Peyer's patch (tissue), 4 donors: ENCODE measurements around the gene DLX6. TPM values are rescaled to one million over a fixed set of nuclear protein-coding genes. Genes with fewer than 3 reads are reported as not detected.

ENCODE experiments used
- DNase-seq, 3 donors: peaks; one replicate each; pipeline ENCODE4 v3.0.0-alpha.2; 2017 to 2019
- H3K27ac ChIP-seq, 4 donors: fragments of 200-600 bp; sonication (generic); one replicate each; pipeline ENCODE4 v1.5.1; 2016 to 2019
- H3K27me3 ChIP-seq, 2 donors: fragments of 200-600 bp; sonication (generic); one replicate each; pipeline ENCODE4 v1.5.1; 2019
- H3K36me3 ChIP-seq, 3 donors: fragments of 200-600 bp; sonication (generic); one replicate each; pipeline ENCODE4 v1.5.1; 2016 to 2019
- H3K4me1 ChIP-seq, 4 donors: fragments of 200-600 bp; sonication (generic); one replicate each; pipeline ENCODE4 v1.5.1; 2016 to 2019
- H3K4me3 ChIP-seq, 4 donors: fragments of 200-600 bp; sonication (generic); 1 replicate in 3 of 4; 2 replicates in 1 of 4; pipeline ENCODE4 v1.5.1; 2016 to 2019; ENCODE audit warnings: mild to moderate bottlenecking in 1 of 4
- H3K9me3 ChIP-seq, 4 donors: fragments of 200-600 bp; sonication (generic); one replicate each; pipeline ENCODE4 v1.5.1; 2016 to 2019; ENCODE audit warnings: mild to moderate bottlenecking in 1 of 4
- CTCF ChIP-seq, 6 experiments: fragments of 450-650 bp in 4 of 6; fragments of 200-600 bp in 2 of 6; sonication (generic) in 1 of 6; IDR thresholded peaks; one replicate each; pipeline ENCODE4 v1.5.1; 2017 to 2019; ENCODE audit warnings: antibody characterized with exemption in 6 of 6, mild to moderate bottlenecking in 3 of 6, moderate library complexity in 1 of 6
- POLR2A ChIP-seq, 2 donors: fragments of 450-650 bp; IDR thresholded peaks; one replicate each; pipeline ENCODE4 v1.5.1; 2017; ENCODE audit warnings: antibody characterized with exemption in 2 of 2, mild to moderate bottlenecking in 2 of 2, moderate library complexity in 2 of 2
- total RNA-seq, 4 donors: library from RNA; depleted of rRNA; stranded (reverse); fragments of >200 nt; gene quantifications; one replicate each; pipeline ENCODE4 v1.1.0, GENCODE V29; 2016

The DLX6 gene
- total RNA-seq, 4 donors from 2014 or later = not detected

- no peaks in the 10 kb centered on the region for H3K9me3 ChIP-seq
- no peak overlapping the region for H3K4me3 ChIP-seq
- peaks cover 0 to 48% of the 10 kb centered on the region in 2 donors for H3K27me3 ChIP-seq
- peaks cover 0 to 12% (median 0%) of the 10 kb centered on the region in 4 donors for H3K4me1 ChIP-seq
- TF ChIP-seq POLR2A (IDR thresholded peaks at IDR 0.05) (no peak), CTCF (IDR thresholded peaks at IDR 0.05) (no peak)
- no peak for DNase-seq
- no peaks in the 10 kb centered on the region for H3K36me3 ChIP-seq
- no peak overlapping the region for H3K27ac ChIP-seq
Observed at GRCh38 chr7:97011104-97011503, 5.8 kb downstream of the DLX6 start.

GRCh38 chr7:97011536-97012364 is 6.4 kb downstream of the DLX6 start:
- Histone ChIP-seq H3K36me3 (no peaks in the 10 kb centered on the region), H3K27ac (no peak overlapping the region), H3K27me3 (peaks cover 0 to 55% of the 10 kb centered on the region in 2 donors)

GRCh38 chr7:97012365-97013133 is 7.2 kb downstream of the DLX6 start:
- TF ChIP-seq POLR2A (IDR thresholded peaks at IDR 0.05) (no peak), CTCF (IDR thresholded peaks at IDR 0.05) (no peak)
- DNase-seq = no peak
- H3K4me1 ChIP-seq = peaks cover 0 to 6% (median 0%) of the 10 kb centered on the region in 4 donors
- no peak overlapping the region for H3K27ac ChIP-seq
- no peaks in the 10 kb centered on the region for H3K36me3 ChIP-seq
- peaks cover 0 to 56% of the 10 kb centered on the region in 2 donors for H3K27me3 ChIP-seq
- no peak overlapping the region for H3K4me3 ChIP-seq
- no peaks in the 10 kb centered on the region for H3K9me3 ChIP-seq

More at GRCh38 chr7:97011536-97012364, 6.4 kb downstream of the DLX6 start:
- no peak for DNase-seq
- no peak overlapping the region for H3K4me3 ChIP-seq
- H3K4me1 ChIP-seq = peaks cover 0 to 11% (median 0%) of the 10 kb centered on the region in 4 donors
- no peak for TF ChIP-seq POLR2A (IDR thresholded peaks at IDR 0.05)
- TF ChIP-seq CTCF (IDR thresholded peaks at IDR 0.05) = no peak
- no peaks in the 10 kb centered on the region for H3K9me3 ChIP-seq

- H3K27me3 ChIP-seq = peaks cover 0 to 59% of the 10 kb centered on the region in 2 donors
- peaks cover 0 to 6% (median 0%) of the 10 kb centered on the region in 4 donors for H3K4me1 ChIP-seq
- H3K36me3 ChIP-seq = no peaks in the 10 kb centered on the region
- no peak for TF ChIP-seq CTCF (IDR thresholded peaks at IDR 0.05)
- no peak for TF ChIP-seq POLR2A (IDR thresholded peaks at IDR 0.05)
- H3K4me3 ChIP-seq = no peak overlapping the region
- no peaks in the 10 kb centered on the region for H3K9me3 ChIP-seq
- no peak overlapping the region for H3K27ac ChIP-seq
- no peak for DNase-seq
Observed at GRCh38 chr7:97013134-97013844, 7.9 kb downstream of the DLX6 start.

- H3K36me3 ChIP-seq = no peaks in the 10 kb centered on the region
- TF ChIP-seq CTCF (IDR thresholded peaks at IDR 0.05) (no peak), POLR2A (IDR thresholded peaks at IDR 0.05) (no peak)
- H3K27ac ChIP-seq = no peak overlapping the region
- H3K4me1 ChIP-seq = peaks cover 0 to 6% (median 0%) of the 10 kb centered on the region in 4 donors
- no peaks in the 10 kb centered on the region for H3K9me3 ChIP-seq
- peaks cover 0 to 64% of the 10 kb centered on the region in 2 donors for H3K27me3 ChIP-seq
- H3K4me3 ChIP-seq = no peak overlapping the region
- DNase-seq = no peak
Observed at GRCh38 chr7:97013845-97014134, 8.4 kb downstream of the DLX6 start.
